NOMO-1 treated with dmso at 0.1 percent for 144 hours (cell line): ENCODE results near the gene IRAK4.

Experiments
- DNase-seq: peaks from one replicate; lab custom pipeline; 2025; ENCODE audit not compliant: unreplicated experiment; lab: John Stamatoyannopoulos, UW

IRAK4 gene

DNA sequence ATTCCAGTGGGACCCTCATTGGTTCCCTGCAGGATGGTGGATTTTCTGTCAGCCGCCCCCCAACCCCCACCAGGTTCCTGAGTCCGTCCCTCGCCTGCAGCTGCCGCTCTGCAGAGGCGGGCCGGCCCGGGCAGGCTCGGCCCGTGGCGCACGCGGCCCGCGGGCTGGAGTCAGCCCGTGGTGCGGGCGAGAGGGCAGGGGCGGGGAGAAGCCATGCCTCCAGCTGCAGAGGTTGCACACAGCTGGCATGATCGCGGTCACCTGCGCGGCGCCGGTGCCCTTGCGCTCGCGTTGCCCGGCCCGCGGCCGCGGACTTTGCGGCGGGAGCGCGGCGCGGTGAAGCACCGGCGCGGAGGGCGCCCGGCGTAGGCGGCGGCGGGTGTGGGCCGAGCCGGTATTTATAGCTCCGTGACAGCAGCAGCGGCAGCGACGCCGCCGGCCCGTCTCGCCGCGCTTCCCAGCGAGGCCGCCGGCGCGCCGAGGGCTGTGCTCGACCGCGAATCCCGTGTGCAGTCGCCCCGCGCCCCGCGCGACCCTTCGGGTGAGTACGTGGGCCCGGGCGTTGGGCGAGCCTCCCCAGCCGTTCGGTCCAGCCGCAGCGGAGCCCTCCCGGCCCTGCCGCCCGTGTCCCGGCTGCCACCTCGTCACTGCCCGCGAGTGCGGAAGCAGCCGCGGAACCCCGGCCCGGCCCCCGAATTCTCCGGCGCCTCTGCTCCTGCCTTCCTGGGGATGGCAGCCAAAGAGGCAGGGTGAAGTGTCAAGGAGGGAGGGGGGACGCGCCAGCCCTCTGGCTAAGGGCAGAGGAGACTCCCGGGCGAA lies 77.1 kb downstream of the IRAK4 start, which contains the start of gene TMEM117:
TMEM117 (plus strand) TSS at position 426 of the 819 bp plus-strand sequence.
- peak; percentile 30 for DNase-seq

- DNase-seq, result no peak
Measured at GRCh38 chr12:43836475-43836989, 77.8 kb downstream of the IRAK4 start.
